Panc1 (cell line): ENCODE measurements around the gene SSBP4. TPM values are rescaled to one million over a fixed set of nuclear protein-coding genes. Genes with fewer than 3 reads are reported as not detected.

ENCODE experiments used
- ATAC-seq: fragments of 200-7000 bp; cut with Tn5 transposase; 2 replicates; pipeline ENCODE4 v1.9.1; 2020; ENCODE audit warnings: mild to moderate bottlenecking, moderate library complexity
- BruUV-seq: library from RNA; stranded (reverse); fragments of 400-500 nt; replicated peaks from 2 replicates; lab custom pipeline; 2021; lab: Mats Ljungman, UMichigan
- CTCF ChIA-PET: fragments of 300-600 bp; sonication (Branson Sonifier 250); formaldehyde crosslinking; loops from one replicate; lab custom pipeline; 2022; ENCODE audit warnings: antibody characterized with exemption; lab: Charles Lee
- POLR2A ChIA-PET: fragments of 300-600 bp; sonication (Branson Sonifier 250); formaldehyde crosslinking; loops from one replicate; lab custom pipeline; 2022; ENCODE audit warnings: antibody characterized with exemption; lab: Charles Lee
- DNase-seq: peaks from one replicate; pipeline ENCODE4 v3.0.0-alpha.2; 2010; ENCODE audit warnings: low read depth, low spot score
- H3K27ac ChIP-seq: 2 replicates; pipeline ENCODE4 v1.5.1; 2011; ENCODE audit warnings: mild to moderate bottlenecking, low read length, inconsistent platforms
- H3K27me3 ChIP-seq: fragments of 200-500 bp; sonication (Bioruptor generic); 2 replicates; pipeline ENCODE4 v1.6.0; 2014; ENCODE audit warnings: low read length, inconsistent platforms; ENCODE audit not compliant: control insufficient read depth, insufficient read depth
- H3K36me3 ChIP-seq: fragments of 200-500 bp; sonication (Bioruptor generic); 2 replicates; pipeline ENCODE4 v1.5.1; 2014; ENCODE audit warnings: inconsistent platforms, mild to moderate bottlenecking, low read length, moderate library complexity; ENCODE audit not compliant: control insufficient read depth, insufficient read depth
- H3K4me1 ChIP-seq: 2 replicates; pipeline ENCODE4 v1.5.1; 2011; ENCODE audit warnings: inconsistent platforms, mild to moderate bottlenecking, low read length, moderate library complexity; ENCODE audit not compliant: control insufficient read depth, insufficient read depth
- H3K4me3 ChIP-seq, 2 experiments: 2 replicates each; pipeline ENCODE4 v1.5.1; 2011 to 2012; ENCODE audit warnings: low read depth in 2 of 2, low read length in 2 of 2, mild to moderate bottlenecking in 2 of 2, inconsistent platforms in 1 of 2, moderate library complexity in 1 of 2
- H3K9me3 ChIP-seq: fragments of 200-500 bp; sonication (Bioruptor generic); 2 replicates; pipeline ENCODE4 v1.5.1; 2014; ENCODE audit warnings: low read depth, mild to moderate bottlenecking, inconsistent platforms, low read length, moderate library complexity; ENCODE audit not compliant: control insufficient read depth, insufficient read depth
- CTCF ChIP-seq: fragments of 450-650 bp; IDR thresholded peaks from 2 replicates; pipeline ENCODE4 v1.5.1; 2017; ENCODE audit warnings: mild to moderate bottlenecking
- POLR2AphosphoS5 ChIP-seq: IDR thresholded peaks from 2 replicates; pipeline ENCODE4 v1.6.1; 2012; ENCODE audit warnings: mild to moderate bottlenecking, low read depth, low read length, moderate library complexity
- REST ChIP-seq, 2 experiments: IDR thresholded peaks; 2 replicates each; pipeline ENCODE4 v1.6.1; 2011 to 2012; ENCODE audit warnings: low read depth in 2 of 2, control low read depth in 1 of 2, low read length in 1 of 2, mild to moderate bottlenecking in 1 of 2, moderate library complexity in 1 of 2; ENCODE audit not compliant: insufficient read depth in 1 of 2
- SIN3A ChIP-seq: IDR thresholded peaks from 2 replicates; pipeline ENCODE4 v1.6.1; 2012; ENCODE audit warnings: low read depth, mild to moderate bottlenecking, low read length, moderate library complexity, borderline replicate concordance; ENCODE audit not compliant: insufficient read depth
- TCF7L2 ChIP-seq: IDR thresholded peaks from 2 replicates; pipeline ENCODE4 v1.6.1; 2011; ENCODE audit warnings: mild to moderate bottlenecking, low read depth, low read length, inconsistent platforms
- in situ Hi-C: cut with HindIII; loops from 2 replicates; pipeline ENCODE4 v1.10.0; 2016; ENCODE audit warnings: low sequenced_read_pairs, low pct_unique_long_range_greater_than_20kb
- intact Hi-C: fragments of 100-400 bp; cut with micrococcal nuclease; formaldehyde crosslinking; loops from one replicate; pipeline ENCODE4 v1.10.0; 2022; ENCODE audit not compliant: unreplicated experiment
- total RNA-seq: library from RNA; stranded (reverse); gene quantifications from one replicate; pipeline ENCODE4 v1.2.1, GENCODE V29; 2021; ENCODE audit not compliant: unreplicated experiment

Gene SSBP4
- total RNA-seq, 1 experiment from 2014 or later: 128 TPM

- ChIA-PET POLR2A (no interaction called here), CTCF (no interaction called here)
- intact Hi-C loops: no loop called here
- H3K9me3 ChIP-seq: no peaks in the 10 kb centered on the region
- no peak overlapping the region for H3K27ac ChIP-seq
- no peak for DNase-seq
- H3K4me3 ChIP-seq: no peak overlapping the region
- BruUV-seq: no TSS peak
- H3K36me3 ChIP-seq: no peaks in the 10 kb centered on the region; the same call in 1 of the 2 replicates
- in situ Hi-C loops: no loop called here
- H3K4me1 ChIP-seq: peaks cover 26% of the 10 kb centered on the region
- TF ChIP-seq REST (IDR thresholded peaks at IDR 0.05; ENCODE audit: insufficient read depth in 1 of 2, low read depth in 2 of 2, low read length in 1 of 2): no peak
- no peak for TF ChIP-seq CTCF
- TF ChIP-seq TCF7L2: no peak
- TF ChIP-seq POLR2AphosphoS5: no peak
- no peak for TF ChIP-seq SIN3A
- no peaks in the 10 kb centered on the region for H3K27me3 ChIP-seq
- peak; percentile 43 for ATAC-seq
Measured at GRCh38 chr19:18464646-18465045, 45.4 kb downstream of the SSBP4 start.

- in situ Hi-C loops: no loop called here
- DNase-seq (no peak), ATAC-seq (no peak)
- intact Hi-C loops: no loop called here
- Histone ChIP-seq H3K4me1 (peaks cover 21% of the 10 kb centered on the region), H3K27me3 (no peaks in the 10 kb centered on the region), H3K36me3 (no peaks in the 10 kb centered on the region; the same call in 1 of the 2 replicates), H3K27ac (no peak overlapping the region), H3K9me3 (no peaks in the 10 kb centered on the region), H3K4me3 (no peak overlapping the region)
- ChIA-PET CTCF (no interaction called here), POLR2A (no interaction called here)
- BruUV-seq: no TSS peak
- TF ChIP-seq POLR2AphosphoS5: no peak
- no peak for TF ChIP-seq SIN3A
- no peak for TF ChIP-seq REST (IDR thresholded peaks at IDR 0.05; ENCODE audit: insufficient read depth in 1 of 2, low read depth in 2 of 2, low read length in 1 of 2)
- no peak for TF ChIP-seq CTCF
- no peak for TF ChIP-seq TCF7L2
Measured at GRCh38 chr19:18465214-18465963, 46.2 kb downstream of the SSBP4 start.
